Stimulated activated CD4-positive, alpha-beta T cell treated with anti-CD3 and anti-CD28 coated beads, Interleukin-12 subunit alpha, Interleukin-12 subunit beta, amount 100 ng/mL, for 4 hours (primary cell): ENCODE results near the gene RPUSD1.

Experiments
- DNase-seq: peaks from one replicate; pipeline ENCODE4 v3.0.0-alpha.2; 2020

Gene RPUSD1

GRCh38 chr16:798666-799065, 10.5 kb upstream of the RPUSD1 start:
- DNase-seq: no peak

GRCh38 chr16:797686-798085, 9.5 kb upstream of the RPUSD1 start:
- no peak for DNase-seq

- no peak for DNase-seq
Observed at GRCh38 chr16:797120-797420, 8.9 kb upstream of the RPUSD1 start.

- DNase-seq: no peak
Observed at GRCh38 chr16:796296-797119, 8.3 kb upstream of the RPUSD1 start.

- no peak for DNase-seq
Observed at GRCh38 chr16:795580-796229, 7.5 kb upstream of the RPUSD1 start.

GRCh38 chr16:794853-795466, 6.8 kb upstream of the RPUSD1 start:
- no peak for DNase-seq

- no peak for DNase-seq
Observed at GRCh38 chr16:794091-794822, 6.1 kb upstream of the RPUSD1 start.

- DNase-seq: no peak
Observed at GRCh38 chr16:793414-793813, 5.2 kb upstream of the RPUSD1 start.

GRCh38 chr16:792221-792995, 4.2 kb upstream of the RPUSD1 start:
- no peak for DNase-seq

- DNase-seq: no peak
Observed at GRCh38 chr16:791131-791530, 3.0 kb upstream of the RPUSD1 start.

- no peak for DNase-seq
Observed at GRCh38 chr16:790086-790485, 1.9 kb upstream of the RPUSD1 start.

- no peak for DNase-seq
Observed at GRCh38 chr16:789191-789850, 1.1 kb upstream of the RPUSD1 start.

- DNase-seq: peak; percentile 94
Observed at GRCh38 chr16:788399-789126, 382 bp upstream of the RPUSD1 start, which contains the start of gene CHTF18. Gene CHTF18 (plus strand): TSS chr16:788620. CDS start chr16:788685, 65 bp downstream.

- no peak for DNase-seq
Observed at GRCh38 chr16:787321-787966, 737 bp downstream of the RPUSD1 start.

GRCh38 chr16:785563-786535, 2.3 kb downstream of the RPUSD1 start:
- DNase-seq: peak; percentile 75

GRCh38 chr16:784431-784830, 3.8 kb downstream of the RPUSD1 start:
- DNase-seq: no peak

- DNase-seq: no peak
Observed at GRCh38 chr16:783404-784161, 4.6 kb downstream of the RPUSD1 start.

- no peak for DNase-seq
Observed at GRCh38 chr16:782766-783403, 5.3 kb downstream of the RPUSD1 start.
